HepG2 (cell line): ENCODE measurements around the gene USP24. TPM values are rescaled to one million over a fixed set of nuclear protein-coding genes. Genes with fewer than 3 reads are reported as not detected.

ENCODE experiments used
- ARID2 ChIP-seq: sonication (generic); formaldehyde crosslinking; IDR thresholded peaks from 2 replicates; pipeline ENCODE4 v1.8.1; 2022; ENCODE audit warnings: mild to moderate bottlenecking, missing genetic modification reagents, borderline replicate concordance
- ARID4A ChIP-seq: sonication (generic); formaldehyde crosslinking; IDR thresholded peaks from 2 replicates; pipeline ENCODE4 v1.5.0; 2020; ENCODE audit warnings: mild to moderate bottlenecking, missing genetic modification reagents, borderline replicate concordance
- BRD4 ChIP-seq: sonication (generic); formaldehyde crosslinking; IDR thresholded peaks from 2 replicates; pipeline ENCODE4 v1.4.0; 2020; ENCODE audit warnings: missing genetic modification reagents
- ERF ChIP-seq: IDR thresholded peaks from 2 replicates; pipeline ENCODE4 v1.6.1; 2018; ENCODE audit warnings: missing biosample characterization, missing genetic modification reagents
- ETV5 ChIP-seq: IDR thresholded peaks from 2 replicates; pipeline ENCODE4 v1.6.1; 2018; ENCODE audit warnings: missing biosample characterization, missing genetic modification reagents, inconsistent platforms, borderline replicate concordance
- ETV6 ChIP-seq: sonication (generic); formaldehyde crosslinking; conservative IDR thresholded peaks from 2 replicates; pipeline ENCODE4 v1.4.0; 2020; ENCODE audit warnings: missing genetic modification reagents
- ISX ChIP-seq: sonication (generic); formaldehyde crosslinking; conservative IDR thresholded peaks from 2 replicates; pipeline ENCODE4 v1.5.0; 2020; ENCODE audit warnings: missing genetic modification reagents
- MIXL1 ChIP-seq: IDR thresholded peaks from 2 replicates; pipeline ENCODE4 v1.6.1; 2016
- PHF21A ChIP-seq: sonication (generic); formaldehyde crosslinking; IDR thresholded peaks from 2 replicates; pipeline ENCODE4 v1.5.0; 2020; ENCODE audit warnings: mild to moderate bottlenecking, missing genetic modification reagents
- POGK ChIP-seq: sonication (generic); formaldehyde crosslinking; conservative IDR thresholded peaks from 2 replicates; pipeline ENCODE4 v1.8.0; 2022; ENCODE audit warnings: mild to moderate bottlenecking, moderate library complexity, missing genetic modification reagents
- POLR2AphosphoS2 ChIP-seq: IDR thresholded peaks from 2 replicates; pipeline ENCODE4 v1.6.1; 2011; ENCODE audit warnings: low read depth, low read length, improper control_type of control experiment
- TGIF2 ChIP-seq: IDR thresholded peaks from 2 replicates; pipeline ENCODE4 v1.6.1; 2016; ENCODE audit warnings: control low read depth, missing compliant biosample characterization
- TRIM22 ChIP-seq: fragments of 450-650 bp; IDR thresholded peaks from 2 replicates; pipeline ENCODE4 v1.6.1; 2017
- ZFP36L1 ChIP-seq: sonication (generic); formaldehyde crosslinking; IDR thresholded peaks from 2 replicates; pipeline ENCODE4 v1.8.0; 2022; ENCODE audit warnings: mild to moderate bottlenecking, missing genetic modification reagents, moderate library complexity
- ZFP82 ChIP-seq: sonication (generic); formaldehyde crosslinking; IDR thresholded peaks from 2 replicates; pipeline ENCODE4 v1.5.1; 2020; ENCODE audit warnings: mild to moderate bottlenecking, missing genetic modification reagents, borderline replicate concordance
- ZNF225 ChIP-seq: sonication (generic); formaldehyde crosslinking; IDR thresholded peaks from 2 replicates; pipeline ENCODE4 v1.4.0; 2020; ENCODE audit warnings: mild to moderate bottlenecking, missing genetic modification reagents
- ZNF44 ChIP-seq: sonication (generic); formaldehyde crosslinking; IDR thresholded peaks from 2 replicates; pipeline ENCODE4 v1.5.1; 2020; ENCODE audit warnings: mild to moderate bottlenecking, missing genetic modification reagents
- ZNF589 ChIP-seq: sonication (generic); formaldehyde crosslinking; conservative IDR thresholded peaks from 2 replicates; pipeline ENCODE4 v1.8.0; 2022; ENCODE audit warnings: mild to moderate bottlenecking, moderate library complexity, missing genetic modification reagents
- ZNF660 ChIP-seq: sonication (generic); formaldehyde crosslinking; IDR thresholded peaks from 2 replicates; pipeline ENCODE4 v1.5.1; 2020; ENCODE audit warnings: mild to moderate bottlenecking, low read depth, missing genetic modification reagents, borderline replicate concordance
- ZNF772 ChIP-seq: sonication (generic); formaldehyde crosslinking; IDR thresholded peaks from 2 replicates; pipeline ENCODE4 v1.5.0; 2020; ENCODE audit warnings: mild to moderate bottlenecking, missing genetic modification reagents
- ZUFSP ChIP-seq: sonication (generic); formaldehyde crosslinking; IDR thresholded peaks from 2 replicates; pipeline ENCODE4 v1.9.0; 2021; ENCODE audit warnings: missing genetic modification reagents, mild to moderate bottlenecking, borderline replicate concordance
- polyA plus RNA-seq, 8 experiments: library from polyadenylated mRNA; depleted of rRNA in 3 of 8; stranded (reverse) in 7 of 8; unstranded in 1 of 8; fragments of >200 nt; fragmentation: Illumina TruSeq in 4 of 8; extraction: Trizol in 4 of 8; gene quantifications; 2 replicates each; pipeline versions ENCODE4 v1.2.1 to v1.2.3, GENCODE V29; 2011 to 2016; ENCODE audit warnings: low read depth in 4 of 8, missing spikeins in 1 of 8, mixed read lengths in 1 of 8; ENCODE audit not compliant: insufficient read depth in 1 of 8
- total RNA-seq, 5 experiments: library from RNA; depleted of rRNA; stranded (reverse); fragments of >200 nt; fragmentation: Illumina TruSeq; extraction: Trizol; gene quantifications; 2 replicates each; pipeline ENCODE4 v1.2.3, GENCODE V29; 2016; ENCODE audit warnings: low read depth in 1 of 5

The USP24 gene
- total and polyA plus RNA-seq, 2 of the 13 experiments (the other 11 are each of a cell fraction or from before 2014, with no cell fraction given): 18.8 to 47.6 TPM

- TF ChIP-seq ARID4A (CRISPR knock-in tag) (peak; percentile 83; the same call in 1 of the 2 replicates), ZNF772 (CRISPR knock-in tag) (peak; percentile 14; the same call in 1 of the 2 replicates), POLR2AphosphoS2 (no peak), ZFP82 (CRISPR knock-in tag) (peak; percentile 68; the same call in 1 of the 2 replicates), ISX (CRISPR knock-in tag) (no peak), BRD4 (peak; percentile 36; the same call in 1 of the 2 replicates), ERF (CRISPR knock-in tag) (peak; percentile 63), ETV6 (CRISPR knock-in tag) (no peak; the same call in 1 of the 2 replicates), ZFP36L1 (CRISPR knock-in tag) (no peak), TRIM22 (no peak), ZNF660 (no peak), ETV5 (peak; percentile 79; the same call in 1 of the 2 replicates), ZNF225 (peak; percentile 13; the same call in 1 of the 2 replicates), PHF21A (0 out of 2 replicates have a peak, but pooled peaks have one; percentile 10), POGK (CRISPR knock-in tag) (peak; percentile 31; the same call in 1 of the 2 replicates), ZNF44 (CRISPR knock-in tag) (no peak), ZUFSP (CRISPR knock-in tag) (no peak), ARID2 (CRISPR knock-in tag) (no peak), ZNF589 (no peak), TGIF2 (CRISPR knock-in tag) (no peak; the same call in 1 of the 2 replicates), MIXL1 (CRISPR knock-in tag) (no peak)
These were observed at the start of gene USP24 (continued) for GRCh38 chr1:55215194-55216021.
